GM21723 (cell line): ENCODE measurements around the gene DERL3.

Experiments used
- ATAC-seq: cut with Tn5 transposase; IDR thresholded peaks from one replicate; pipeline ENCODE4 v1.9.1; 2021; ENCODE audit warnings: mild to moderate bottlenecking, moderate library complexity; ENCODE audit not compliant: unreplicated experiment

DERL3 gene

GRCh38 chr22:23833017-23833751 lies 5.6 kb downstream of the DERL3 start:
- ATAC-seq: no peak

GRCh38 chr22:23832226-23833016 lies 6.4 kb downstream of the DERL3 start:
- no peak for ATAC-seq

GRCh38 chr22:23831781-23832180 lies 7.0 kb downstream of the DERL3 start:
- no peak for ATAC-seq

- ATAC-seq: no peak
Observed at GRCh38 chr22:23831261-23831660, 7.5 kb downstream of the DERL3 start.

GRCh38 chr22:23829845-23830372 lies 8.9 kb downstream of the DERL3 start:
- ATAC-seq: no peak

- no peak for ATAC-seq
Observed at GRCh38 chr22:23828800-23829680, 9.8 kb downstream of the DERL3 start.

- ATAC-seq: no peak
Observed at GRCh38 chr22:23827351-23827995, 11.3 kb downstream of the DERL3 start.

GRCh38 chr22:23826510-23827350 lies 12.1 kb downstream of the DERL3 start:
- ATAC-seq: no peak

GRCh38 chr22:23825246-23825905 lies 13.4 kb downstream of the DERL3 start:
- no peak for ATAC-seq

GRCh38 chr22:23824476-23825245 lies 14.1 kb downstream of the DERL3 start:
- ATAC-seq: no peak

- ATAC-seq: no peak
Observed at GRCh38 chr22:23823331-23823791, 15.4 kb downstream of the DERL3 start.

- no peak for ATAC-seq
Observed at GRCh38 chr22:23822101-23822671, 16.6 kb downstream of the DERL3 start.

- ATAC-seq: no peak
Observed at GRCh38 chr22:23820748-23821211, 18.0 kb downstream of the DERL3 start.

GRCh38 chr22:23818541-23818940 lies 20.3 kb downstream of the DERL3 start:
- no peak for ATAC-seq

GRCh38 chr22:23817146-23817545 lies 21.7 kb downstream of the DERL3 start:
- no peak for ATAC-seq

- no peak for ATAC-seq
Observed at GRCh38 chr22:23816156-23816976, 22.4 kb downstream of the DERL3 start.
